ENCODE data around the gene STARD10.

- TF ChIP-seq CTCF (IDR thresholded peaks at IDR 0.05) (no peak), EP300 (IDR thresholded peaks at IDR 0.05) (no peak), POLR2A (IDR thresholded peaks at IDR 0.05) (no peak)
These were observed 43.8 kb downstream of the STARD10 start for GRCh38 chr11:72750086-72750485.
